ENCODE data around the gene BCCIP.

BCCIP gene

DNA sequence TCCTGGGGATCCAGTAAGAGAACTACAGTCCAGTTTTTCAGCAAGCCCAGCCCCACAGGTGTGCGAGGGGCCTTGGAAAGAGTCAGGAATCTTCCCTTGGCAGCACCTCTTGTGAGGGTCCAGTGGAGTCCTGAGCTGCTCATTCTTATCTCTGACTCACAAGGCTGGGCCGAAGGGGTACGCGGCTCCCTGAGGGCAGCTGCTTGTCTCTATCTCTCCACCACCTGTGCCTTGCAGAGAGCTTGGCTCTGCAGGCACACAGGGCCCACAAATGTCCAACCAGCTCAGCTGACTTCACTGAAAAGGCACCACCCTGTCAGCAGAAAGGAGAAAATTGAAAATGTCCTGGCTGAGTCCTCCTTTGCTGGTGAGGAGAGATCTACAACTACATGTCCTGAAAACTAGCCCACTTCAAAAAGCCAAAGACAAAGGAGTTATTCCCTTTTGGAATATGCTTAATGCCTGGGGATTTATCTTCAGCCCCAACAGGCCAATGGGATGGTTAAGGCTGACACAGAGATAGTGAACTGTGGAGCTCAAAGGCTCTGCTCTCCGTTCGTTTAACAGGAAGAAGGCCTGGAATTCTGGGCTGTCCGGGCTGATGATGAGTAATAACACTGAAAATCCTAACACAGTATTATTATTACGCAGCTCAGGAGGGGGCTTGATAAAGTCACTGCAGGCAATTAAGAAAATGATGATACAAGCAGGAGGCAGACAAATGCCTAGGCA lies 23.7 kb upstream of the BCCIP start:
- no peak for DNase-seq

DNA sequence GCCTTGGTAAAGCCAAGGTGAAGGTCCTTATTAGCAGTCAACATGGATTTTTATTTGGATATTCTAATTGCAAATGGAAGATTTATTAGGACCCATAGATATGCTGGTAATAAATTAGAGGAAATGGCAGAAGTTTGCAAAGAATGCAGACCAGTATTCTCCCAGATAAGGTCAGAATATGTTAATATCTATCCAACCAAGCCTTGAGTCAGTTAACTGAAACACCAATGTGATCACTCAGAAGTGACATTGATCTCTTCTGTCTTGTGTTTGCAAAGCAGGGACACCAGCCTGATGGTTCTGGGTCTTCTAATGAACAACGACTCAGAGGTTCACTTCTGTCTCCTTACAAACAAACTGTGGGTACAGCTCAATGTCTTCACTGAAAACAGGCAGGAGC lies 21.8 kb upstream of the BCCIP start:
- DNase-seq: no peak

DNA sequence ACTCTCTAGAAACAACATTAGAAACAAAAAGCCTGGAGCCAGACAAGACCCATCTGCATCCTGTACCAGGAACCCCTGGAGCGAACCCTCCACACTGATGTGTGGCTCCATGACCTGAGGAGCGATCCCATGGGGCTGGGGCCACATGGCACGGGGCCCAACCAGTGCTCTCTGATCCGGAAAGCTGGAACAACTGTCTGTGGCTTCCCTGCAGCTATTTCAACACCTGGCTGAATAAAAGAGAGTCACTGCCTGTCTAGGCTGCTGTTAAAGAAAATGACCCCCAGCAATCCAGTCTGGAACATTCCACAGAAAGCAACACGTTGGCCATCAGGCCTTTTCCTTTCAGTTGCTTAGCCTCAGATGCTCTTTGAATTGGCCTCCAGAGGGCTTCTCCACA lies 21.2 kb upstream of the BCCIP start:
- no peak for DNase-seq

DNA sequence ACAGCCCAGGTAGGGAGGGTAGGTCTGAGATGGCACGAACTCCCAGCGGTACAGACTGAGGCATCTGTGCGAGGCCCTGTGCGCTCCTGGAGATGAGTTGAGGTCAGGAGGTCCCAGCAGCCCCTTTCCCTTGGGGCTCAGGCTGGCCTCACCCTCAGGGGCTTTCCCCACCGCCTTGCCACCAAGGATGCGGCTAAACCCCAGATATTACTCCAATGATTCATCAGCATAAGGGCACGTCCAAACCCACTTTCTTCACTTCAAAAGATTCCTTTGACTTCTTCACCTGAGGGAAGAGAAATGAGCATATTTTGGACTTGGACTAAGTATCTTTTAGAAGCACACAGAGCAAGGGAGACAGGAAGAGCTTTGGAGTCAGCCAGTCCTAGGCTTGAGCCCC lies 20.6 kb upstream of the BCCIP start:
- DNase-seq: no peak

DNA sequence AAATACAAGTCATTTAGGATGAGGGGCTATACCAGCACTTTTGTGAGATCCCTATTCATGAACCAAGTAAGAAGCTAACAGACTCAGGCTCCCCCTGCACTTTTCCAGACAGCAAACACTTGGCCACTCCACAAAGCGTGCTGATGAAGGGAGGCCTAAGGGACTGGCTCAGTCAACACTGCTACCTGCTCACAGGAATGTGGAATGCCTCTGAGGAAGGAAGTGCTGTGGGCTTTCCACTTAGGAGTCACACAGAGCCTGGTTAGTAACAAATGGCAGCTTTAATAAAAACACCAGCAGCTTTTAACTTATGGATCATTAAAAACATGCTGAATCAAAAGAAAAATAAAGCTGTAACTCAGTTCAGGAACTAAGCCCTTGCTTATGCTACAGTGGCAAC lies 15.3 kb upstream of the BCCIP start:
- no peak for DNase-seq

DNA sequence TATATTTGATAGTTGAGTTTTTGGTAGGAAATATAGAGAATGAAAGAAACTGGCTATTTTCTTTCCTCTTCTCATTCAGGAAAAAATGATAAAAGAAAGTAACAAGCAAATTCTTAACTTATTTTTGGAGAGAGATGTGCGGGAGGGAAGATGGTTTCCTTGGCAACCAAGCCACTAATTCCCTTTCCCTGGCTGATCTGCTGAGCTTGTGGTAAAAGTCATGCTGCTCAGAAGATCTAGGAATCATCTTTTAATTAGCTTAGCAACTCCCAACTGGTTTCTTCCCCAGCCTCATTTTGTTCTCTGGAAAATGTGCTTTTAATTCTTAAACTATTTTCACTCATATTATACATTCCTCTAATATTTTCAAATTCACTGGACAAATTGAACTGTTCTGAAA lies 12.1 kb upstream of the BCCIP start:
- no peak for DNase-seq

DNA sequence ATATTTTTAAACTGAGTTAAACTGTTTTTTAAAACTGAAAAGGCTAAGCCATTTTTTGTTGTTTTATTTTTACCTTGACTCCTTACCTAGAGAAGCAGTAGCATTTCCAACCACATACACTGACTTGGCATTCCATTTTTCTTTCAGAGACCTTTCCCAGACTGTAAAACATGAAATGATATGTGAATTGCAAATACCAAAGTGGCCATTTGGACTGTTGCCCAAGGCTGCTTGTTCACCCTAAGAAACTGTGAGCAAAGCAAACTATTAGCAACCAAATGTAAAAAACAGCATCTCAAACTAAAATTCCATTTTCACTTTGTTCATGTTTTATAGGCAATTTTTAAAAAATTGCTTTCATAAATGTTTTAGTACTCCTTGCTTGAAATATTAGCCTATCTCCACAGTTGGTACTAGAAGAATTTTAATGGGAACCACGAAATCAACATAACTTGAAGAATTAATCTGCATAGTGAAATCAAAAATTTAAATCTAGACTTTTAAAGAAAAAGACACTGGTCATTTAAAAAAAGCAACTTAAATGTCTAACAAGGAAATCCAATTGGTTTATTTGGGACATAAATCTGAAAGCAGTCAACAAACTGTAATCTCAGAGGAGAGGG lies 11.1 kb upstream of the BCCIP start:
- no peak for DNase-seq

DNA sequence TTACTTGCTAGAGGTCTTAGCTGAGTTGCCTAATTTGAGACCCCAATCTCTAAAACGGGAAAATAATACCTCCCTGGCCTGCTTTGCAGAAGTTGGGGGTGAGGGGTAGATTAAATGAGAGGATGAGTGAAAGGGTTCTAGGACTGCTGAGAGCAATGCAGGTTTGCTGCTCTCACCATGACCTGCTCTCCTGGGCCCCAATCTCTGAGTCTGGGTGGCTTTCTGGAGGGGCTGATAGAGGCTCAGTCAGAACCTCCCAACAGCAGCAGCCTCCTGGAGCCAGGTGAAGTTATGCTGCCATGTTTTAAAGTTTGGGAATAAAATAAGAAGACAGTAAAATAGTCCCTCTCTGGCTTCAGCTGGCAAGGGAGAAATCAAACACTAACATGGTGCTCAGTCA lies 7.6 kb upstream of the BCCIP start:
- no peak for DNase-seq

DNA sequence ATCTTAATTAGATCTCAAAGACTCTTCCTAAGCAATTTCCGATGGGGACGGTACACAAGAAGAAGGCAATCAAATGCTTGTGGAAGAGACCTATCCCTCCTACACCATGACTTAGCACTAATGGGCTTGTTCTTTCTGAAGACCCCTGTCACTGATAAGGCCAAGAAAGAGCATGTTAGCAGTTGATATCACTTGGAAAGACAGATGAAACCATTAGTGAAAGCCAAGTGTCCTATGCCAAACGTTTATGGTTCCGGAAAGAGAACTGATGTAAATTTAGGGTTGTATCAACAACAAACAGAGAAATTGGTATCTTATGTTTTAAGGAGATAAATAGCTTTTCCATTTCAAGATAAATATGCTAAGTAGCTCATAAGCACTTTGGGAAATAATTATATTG lies 6.8 kb upstream of the BCCIP start:
- DNase-seq: no peak

DNA sequence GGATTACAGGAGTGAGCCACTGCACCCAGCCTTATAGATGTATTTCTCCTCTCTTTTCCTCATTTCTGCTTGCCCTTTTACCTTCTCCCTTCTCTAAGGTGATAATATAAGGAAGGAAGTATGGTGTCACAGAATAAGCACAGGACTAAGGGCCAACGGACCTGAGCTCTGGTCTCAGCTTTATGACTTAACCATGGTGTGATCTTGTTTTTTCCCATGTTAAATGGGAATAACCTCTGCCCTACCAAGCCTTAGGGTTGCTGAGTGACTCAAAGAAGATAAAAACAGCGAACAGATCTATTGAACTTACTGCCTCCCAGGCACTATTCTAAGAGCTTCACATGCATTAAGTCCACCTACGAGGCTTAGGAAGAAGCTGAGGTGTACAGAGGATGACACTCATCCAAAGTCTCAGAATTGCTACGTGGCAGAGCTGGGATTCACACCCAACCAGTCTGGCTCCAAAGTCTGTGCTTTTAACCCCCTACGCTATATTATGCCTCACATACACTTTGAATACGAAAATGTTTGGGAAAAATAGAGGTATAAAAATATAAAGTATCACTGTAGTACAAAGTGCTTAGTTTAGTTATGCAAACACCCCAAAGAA lies 5.9 kb upstream of the BCCIP start:
- no peak for DNase-seq

DNA sequence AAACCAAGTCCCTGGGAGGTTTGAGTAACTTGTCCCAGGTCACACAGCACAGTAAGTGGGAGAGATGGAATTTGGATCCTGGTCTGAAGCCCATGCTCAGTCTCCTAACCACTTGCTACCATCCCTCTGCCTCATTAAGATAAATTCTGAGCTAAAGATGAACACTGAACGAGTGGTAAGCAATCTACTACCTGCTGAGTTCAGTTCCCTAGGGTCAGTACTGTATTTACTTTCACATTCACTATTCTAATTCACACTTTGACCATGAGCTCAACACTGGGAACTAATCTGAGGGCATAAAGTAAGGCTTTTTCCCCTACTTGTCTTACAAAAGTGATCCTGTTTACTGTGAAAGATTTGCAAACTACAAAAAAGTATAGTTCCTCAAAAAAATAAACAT lies 2.6 kb upstream of the BCCIP start:
- no peak for DNase-seq

DNA sequence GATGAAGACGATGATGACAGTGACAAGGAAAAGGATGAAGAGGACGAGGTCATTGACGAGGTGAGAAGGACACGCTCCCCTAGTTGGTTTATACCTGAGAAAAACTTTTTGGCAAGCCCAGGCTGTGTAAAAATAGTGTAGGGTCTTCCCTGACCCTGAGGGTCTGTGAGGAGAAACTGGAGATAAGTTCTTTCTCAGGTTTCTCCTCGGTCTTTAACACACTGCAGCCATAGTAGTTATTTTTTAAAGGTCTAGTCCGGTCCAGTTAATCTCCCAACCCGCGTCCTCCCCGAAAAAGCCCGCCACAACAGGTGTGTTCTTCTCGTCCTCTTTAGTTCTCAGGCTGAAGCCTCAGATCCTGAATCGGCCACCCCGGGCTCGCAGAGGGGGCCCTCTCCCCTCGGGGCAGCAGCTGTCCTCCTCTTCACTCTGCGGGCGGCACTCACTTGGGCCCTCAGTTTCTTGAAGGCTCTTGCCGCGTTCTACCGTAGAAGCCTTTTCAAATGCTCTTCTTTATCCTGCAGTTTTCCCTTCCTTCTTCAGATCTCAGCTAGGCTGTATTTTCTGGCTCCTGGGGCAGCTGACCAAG lies 411 bp downstream of the BCCIP start:
- peak; percentile 26 for DNase-seq

DNA sequence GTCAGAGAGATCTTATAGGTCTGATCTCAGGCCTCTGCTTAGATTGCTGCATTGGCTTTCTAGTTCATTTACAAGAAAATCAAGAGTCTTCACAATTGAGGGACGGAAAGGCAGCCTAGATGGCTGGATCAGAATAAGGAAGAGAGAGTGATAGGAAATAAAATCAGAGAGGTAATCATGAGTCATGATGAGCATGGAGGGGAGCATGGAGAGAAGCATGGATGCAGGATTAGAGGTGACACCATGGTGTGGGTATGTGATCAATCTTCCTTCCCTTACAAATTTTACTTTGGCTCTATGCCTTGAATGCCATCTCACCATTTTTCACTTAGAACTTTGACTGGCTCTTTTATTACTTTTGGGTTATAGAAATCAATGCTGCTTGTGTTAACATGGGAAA lies 1.4 kb downstream of the BCCIP start:
- no peak for DNase-seq

DNA sequence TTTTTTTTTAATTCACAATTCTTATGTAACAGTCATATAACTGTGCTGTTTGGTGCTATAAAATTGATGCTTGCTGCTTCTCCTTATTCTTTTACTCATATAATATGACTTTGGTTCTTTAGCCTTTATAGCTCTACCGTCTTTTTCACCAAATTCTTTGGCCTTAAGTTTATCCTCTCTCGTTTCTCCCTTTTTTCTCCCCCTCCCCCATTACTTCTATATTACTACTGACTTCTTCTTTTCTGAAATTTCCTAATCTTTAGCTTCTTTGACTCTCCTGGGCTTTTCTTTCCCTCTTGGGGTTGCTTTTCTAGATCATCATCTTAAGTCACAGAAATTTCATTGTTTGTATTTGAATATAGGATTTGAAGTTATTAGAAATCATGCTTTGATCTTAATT lies 3.8 kb downstream of the BCCIP start:
- no peak for DNase-seq

DNA sequence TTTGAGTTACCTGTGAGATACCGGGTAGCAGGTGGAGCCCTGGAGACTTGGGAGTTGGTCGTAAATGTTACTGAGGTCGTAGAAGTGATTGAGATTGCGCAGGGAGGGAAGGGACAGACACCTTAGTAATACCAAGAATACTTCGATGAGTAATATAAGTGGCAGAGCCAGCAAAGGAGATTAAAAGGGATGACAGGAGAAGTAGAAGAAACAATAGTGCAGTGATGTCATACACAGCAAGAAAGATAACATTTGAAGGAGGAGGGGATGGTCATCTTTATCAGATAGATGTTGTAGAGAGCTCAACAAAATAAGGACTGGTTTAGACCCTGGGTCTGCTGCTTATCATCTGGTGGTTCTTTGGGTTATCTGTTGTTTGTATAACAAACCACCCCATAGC lies 5.0 kb downstream of the BCCIP start:
- DNase-seq: no peak

DNA sequence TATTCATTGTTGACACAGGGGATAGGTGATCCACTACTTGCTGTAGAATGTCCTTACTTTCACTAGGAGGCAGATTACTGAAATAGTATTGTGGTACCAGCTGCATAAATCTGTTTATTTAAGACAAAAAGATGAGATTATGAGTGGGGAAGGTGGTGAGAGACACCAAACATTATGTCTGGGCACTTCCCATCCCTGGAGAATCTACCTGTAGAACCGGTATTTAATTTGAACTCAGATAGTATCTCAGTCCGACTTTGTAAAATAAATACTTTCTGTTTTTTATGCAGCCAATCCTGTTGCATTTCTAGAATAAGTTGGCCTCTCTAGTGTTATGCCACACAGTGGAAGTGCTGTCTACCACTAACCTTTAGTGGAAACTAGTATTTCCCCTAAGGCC lies 13.4 kb downstream of the BCCIP start:
- no peak for DNase-seq

DNA sequence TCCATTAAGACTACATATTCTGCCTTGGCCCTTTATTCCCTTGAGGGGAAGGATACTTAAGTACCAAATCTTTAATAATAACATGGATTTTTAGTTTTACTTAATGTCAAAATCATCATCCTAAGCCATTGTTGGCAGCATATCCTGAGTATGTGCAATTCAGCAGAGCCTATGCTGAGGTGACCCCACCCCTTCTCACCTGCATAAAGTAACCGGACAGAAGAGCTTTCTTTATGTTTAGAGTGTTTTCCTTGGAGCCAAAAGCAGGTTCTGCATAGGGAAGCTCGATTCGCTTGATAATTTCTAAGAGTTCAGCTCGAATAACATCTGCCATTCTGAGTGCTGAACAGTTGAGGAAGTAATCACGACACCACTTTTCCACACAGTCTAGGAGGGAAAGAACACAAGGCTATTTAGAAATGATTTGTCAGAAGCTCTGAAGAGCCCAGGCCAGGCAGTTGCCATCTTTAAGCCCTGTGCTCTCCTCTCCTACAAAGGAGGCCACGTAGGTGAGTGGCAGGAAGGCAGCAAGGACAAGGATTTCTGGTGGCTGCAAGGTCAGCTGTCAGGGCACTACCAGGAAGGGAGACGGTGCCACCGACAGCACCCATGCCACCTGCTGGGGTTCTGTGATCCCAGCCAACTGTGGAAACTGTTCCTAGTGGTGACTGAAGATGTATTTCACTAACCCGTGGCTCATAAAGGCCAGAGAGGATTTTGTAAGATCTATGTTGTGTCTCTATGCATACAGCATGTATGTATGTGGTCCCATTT lies 15.6 kb downstream of the BCCIP start:
- DNase-seq: no peak

DNA sequence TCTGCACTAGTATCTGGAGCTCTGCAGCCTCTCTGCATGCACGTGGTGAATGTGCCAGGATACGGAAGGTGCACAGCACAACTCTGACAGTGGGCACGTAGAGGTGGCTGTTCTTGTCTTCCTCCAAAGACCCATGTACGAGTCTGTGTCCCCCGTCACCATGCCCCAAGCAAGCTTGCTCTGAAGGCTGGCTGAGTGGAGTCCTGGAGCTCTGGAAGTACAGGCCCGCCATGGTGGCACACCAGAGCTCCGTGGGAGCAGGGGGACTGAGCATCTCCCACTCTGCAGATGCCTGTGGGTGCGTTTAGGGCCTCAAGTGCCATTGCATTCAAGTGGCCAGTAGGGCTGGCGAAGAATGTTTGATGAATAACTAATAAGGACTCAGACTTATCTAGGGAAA lies 17.1 kb downstream of the BCCIP start:
- no peak for DNase-seq

DNA sequence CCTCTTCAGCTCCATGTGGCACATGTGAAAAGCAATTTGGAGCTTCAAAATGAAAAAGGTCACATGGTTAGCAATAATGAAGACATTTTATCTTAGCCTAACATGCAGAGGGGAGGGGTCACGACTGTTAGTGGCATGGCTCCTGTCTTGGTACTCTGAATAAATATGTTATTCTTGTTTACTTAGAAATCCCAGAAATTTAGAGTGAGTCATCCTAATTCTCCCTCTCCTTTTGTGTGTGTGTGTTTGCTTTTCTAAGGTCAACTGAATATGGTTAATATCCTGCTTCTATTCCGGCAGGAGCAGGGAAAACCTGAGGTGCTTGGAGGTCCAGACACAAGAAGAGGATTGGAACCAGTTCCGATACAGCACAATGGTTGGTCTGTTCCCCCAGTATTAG lies 17.6 kb downstream of the BCCIP start:
- no peak for DNase-seq

DNA sequence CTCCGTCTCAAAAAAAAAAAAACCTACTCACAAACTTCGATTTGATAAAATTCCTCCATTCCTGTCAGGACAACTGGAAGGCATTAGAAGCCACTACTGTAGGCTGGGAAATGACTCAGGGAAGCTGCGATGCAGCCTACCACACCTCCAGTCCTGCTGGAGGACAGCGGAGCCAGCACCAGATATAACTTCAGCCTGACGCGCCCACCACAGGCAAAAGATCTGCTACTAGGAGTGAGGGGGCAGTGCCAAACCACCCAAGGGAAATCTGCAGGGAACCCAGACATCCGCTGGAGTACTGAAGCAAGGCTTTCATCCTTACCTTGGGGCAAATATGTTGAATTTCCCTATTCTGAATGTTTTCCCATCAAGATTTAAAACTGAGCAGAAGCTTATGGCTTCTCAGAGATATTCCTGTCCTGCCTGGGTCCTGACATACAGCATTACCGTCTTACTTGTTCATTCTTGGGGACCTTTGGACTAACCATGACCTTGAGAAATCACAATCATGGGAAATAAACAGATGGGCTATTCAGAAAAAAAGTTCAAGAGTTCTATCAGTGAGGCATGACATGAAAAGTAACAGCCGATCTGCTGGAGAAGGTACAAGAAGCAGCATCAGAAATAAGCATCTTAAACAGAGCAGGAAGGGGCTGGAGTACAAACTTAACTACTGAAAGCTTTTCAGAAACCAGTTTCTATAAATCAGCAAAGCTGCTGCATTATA lies 20.4 kb downstream of the BCCIP start:
- no peak for DNase-seq

DNA sequence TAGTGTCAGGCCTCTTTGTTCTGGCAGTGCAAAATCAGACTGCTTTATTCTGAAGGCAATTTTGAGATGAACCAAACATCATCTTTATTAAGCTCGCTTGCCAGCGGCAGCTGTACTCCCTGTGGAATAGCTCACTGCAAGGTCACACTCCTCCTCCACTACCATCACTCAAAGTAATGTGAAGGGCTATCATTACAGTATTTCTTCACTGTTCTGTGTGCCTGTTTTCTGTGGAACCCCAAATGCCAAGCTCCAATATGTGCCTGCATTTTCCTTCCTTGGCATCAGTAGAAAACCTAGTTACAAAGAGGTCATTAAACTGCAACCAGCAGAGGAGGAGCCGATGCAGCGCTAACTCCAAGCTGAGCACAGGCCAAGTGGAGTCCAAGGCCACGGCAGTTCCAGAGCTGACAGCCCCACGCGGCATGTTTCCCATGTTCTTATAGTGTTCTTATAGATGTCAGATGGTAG lies 21.4 kb downstream of the BCCIP start:
- DNase-seq: no peak

DNA sequence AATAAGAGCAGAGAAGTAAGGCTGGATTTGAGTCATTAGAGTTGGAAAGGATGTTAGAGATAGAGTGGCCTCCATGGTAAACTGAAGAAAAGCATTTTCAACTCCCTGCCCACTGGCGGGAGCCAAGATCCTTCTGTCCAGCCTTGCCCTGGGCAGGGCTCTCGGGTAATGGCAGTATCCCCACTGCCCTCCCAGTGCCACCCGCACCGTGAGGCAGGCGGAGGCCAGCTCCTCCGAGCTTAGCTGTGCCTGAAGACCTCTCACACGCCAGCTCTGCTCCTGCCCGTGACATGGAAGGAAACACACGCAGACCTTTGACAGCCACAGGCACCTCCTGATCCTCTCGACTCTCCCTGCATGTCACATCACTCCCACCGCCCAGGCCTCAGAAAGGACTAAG lies 22.3 kb downstream of the BCCIP start:
- no peak for DNase-seq

DNA sequence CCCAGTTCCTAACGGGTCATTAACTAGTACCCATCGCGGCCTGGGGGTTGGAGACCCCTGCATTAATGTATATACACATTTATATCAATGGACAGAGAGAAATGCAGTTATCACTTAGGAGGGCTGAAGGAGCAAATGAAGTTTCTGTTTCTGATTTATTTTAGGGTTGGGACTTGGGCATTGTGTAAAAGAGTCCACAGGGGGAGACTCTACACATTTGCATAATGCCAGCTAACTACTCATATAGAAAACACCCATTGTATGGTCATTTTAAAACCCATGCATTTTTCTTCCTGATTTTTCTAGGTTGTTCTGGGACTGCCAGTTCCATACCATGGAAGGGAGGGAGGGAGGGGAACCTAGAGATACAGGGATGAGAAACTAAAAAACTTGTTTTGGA lies 23.5 kb downstream of the BCCIP start:
- DNase-seq: no peak
